ENCODE measurements around the gene USF3. TPM values are rescaled to one million over a fixed set of nuclear protein-coding genes. Genes with fewer than 3 reads are reported as not detected.

Gene USF3
- 10 to 100 TPM; 16.8 to 18.2 TPM for total RNA-seq

GRCh38 chr3:113695786-113696645 lies at the start of gene USF3:
Gene USF3 (minus strand): TSS chr3:113696642. CDS start chr3:113674878, 21,764 bp downstream.
- peak within 1 kb of the TSS; percentile 99 for H3K27ac Mint-ChIP-seq
- H3K36me3 Mint-ChIP-seq (ENCODE audit: insufficient read depth in 2 of 2) = peaks cover 0 to 2% of the 10 kb centered on the region in 2 donors
- H3K4me1 Mint-ChIP-seq (ENCODE audit: low read depth) = peaks cover 25% of the 10 kb centered on the region
- H3K9me3 Mint-ChIP-seq = no peaks in the 10 kb centered on the region
- H3K4me3 Mint-ChIP-seq = peak within 1 kb of the TSS; percentile 94 to 100
- H3K27me3 Mint-ChIP-seq (ENCODE audit: low read depth) = no peaks in the 10 kb centered on the region
- DNase-seq = peak; percentile 86 to 89
- peak; percentile 78 for ATAC-seq (replicated peaks in 1 of 2)

GRCh38 chr3:113745756-113746547 lies 49.5 kb upstream of the USF3 start, which contains the start of gene NAA50:
Gene NAA50 (minus strand): TSS chr3:113746249. CDS start chr3:113745949, 300 bp downstream.
- peak within 1 kb of the TSS; percentile 95 to 98 for H3K4me3 Mint-ChIP-seq
- H3K4me1 Mint-ChIP-seq (ENCODE audit: low read depth) = peaks cover 71% of the 10 kb centered on the region
- H3K36me3 Mint-ChIP-seq (ENCODE audit: insufficient read depth in 2 of 2) = peaks cover 9 to 16% of the 10 kb centered on the region in 2 donors
- ATAC-seq (replicated peaks in 1 of 2) (peak; percentile 74 to 76), DNase-seq (peak; percentile 91 to 94)
- no peaks in the 10 kb centered on the region for H3K27me3 Mint-ChIP-seq (ENCODE audit: low read depth)
- peak within 1 kb of the TSS; percentile 100 for H3K27ac Mint-ChIP-seq
- no peaks in the 10 kb centered on the region for H3K9me3 Mint-ChIP-seq

GRCh38 chr3:113744941-113745755 lies 48.7 kb upstream of the USF3 start:
- ATAC-seq (replicated peaks in 1 of 2) = peak; percentile 70 to 72
- H3K9me3 Mint-ChIP-seq = no peaks in the 10 kb centered on the region

GRCh38 chr3:113743006-113743630 lies 46.7 kb upstream of the USF3 start:
- Mint-ChIP-seq H3K4me3 (peak overlapping the region; percentile 95 to 98), H3K36me3 (ENCODE audit: insufficient read depth in 2 of 2) (peaks cover 9 to 19% of the 10 kb centered on the region in 2 donors), H3K27me3 (ENCODE audit: low read depth) (no peaks in the 10 kb centered on the region), H3K27ac (peak overlapping the region; percentile 100), H3K4me1 (ENCODE audit: low read depth) (peaks cover 68% of the 10 kb centered on the region), H3K9me3 (no peaks in the 10 kb centered on the region)
- ATAC-seq (replicated peaks in 1 of 2) = no peak
- DNase-seq = no peak

More at GRCh38 chr3:113744941-113745755, 48.7 kb upstream of the USF3 start:
- H3K27ac Mint-ChIP-seq = peak overlapping the region; percentile 100
- peak overlapping the region; percentile 95 to 98 for H3K4me3 Mint-ChIP-seq
- H3K27me3 Mint-ChIP-seq (ENCODE audit: low read depth) = no peaks in the 10 kb centered on the region
- peaks cover 76% of the 10 kb centered on the region for H3K4me1 Mint-ChIP-seq (ENCODE audit: low read depth)
- DNase-seq = peak; percentile 79 to 86
- peaks cover 9 to 18% of the 10 kb centered on the region in 2 donors for H3K36me3 Mint-ChIP-seq (ENCODE audit: insufficient read depth in 2 of 2)

GRCh38 chr3:113741620-113742019 lies 45.2 kb upstream of the USF3 start:
- no peaks in the 10 kb centered on the region for H3K27me3 Mint-ChIP-seq (ENCODE audit: low read depth)
- peak overlapping the region; percentile 38 to 98 for H3K4me3 Mint-ChIP-seq
- DNase-seq = no peak

GRCh38 chr3:113741086-113741485 lies 44.6 kb upstream of the USF3 start:
- Mint-ChIP-seq H3K4me3 (peak overlapping the region; percentile 25 to 73), H3K4me1 (ENCODE audit: low read depth) (peaks cover 79% of the 10 kb centered on the region)
- no peak for ATAC-seq (replicated peaks in 1 of 2)

More at GRCh38 chr3:113741620-113742019, 45.2 kb upstream of the USF3 start:
- H3K9me3 Mint-ChIP-seq = no peaks in the 10 kb centered on the region
- H3K36me3 Mint-ChIP-seq (ENCODE audit: insufficient read depth in 2 of 2) = peaks cover 9 to 19% of the 10 kb centered on the region in 2 donors
- peak overlapping the region; percentile 81 for H3K27ac Mint-ChIP-seq
- peaks cover 74% of the 10 kb centered on the region for H3K4me1 Mint-ChIP-seq (ENCODE audit: low read depth)
- no peak for ATAC-seq (replicated peaks in 1 of 2)

GRCh38 chr3:113736548-113737089 lies 40.2 kb upstream of the USF3 start:
- Mint-ChIP-seq H3K36me3 (ENCODE audit: insufficient read depth in 2 of 2) (peaks cover 0 to 10% of the 10 kb centered on the region in 2 donors), H3K4me1 (ENCODE audit: low read depth) (peaks cover 62% of the 10 kb centered on the region), H3K27ac (peak overlapping the region; percentile 70), H3K4me3 (peak overlapping the region in 1 of 2 donors; percentile 44), H3K27me3 (ENCODE audit: low read depth) (no peaks in the 10 kb centered on the region), H3K9me3 (no peaks in the 10 kb centered on the region)
- DNase-seq (peak; percentile 14 to 35), ATAC-seq (replicated peaks in 1 of 2) (peak; percentile 82)

More at GRCh38 chr3:113741086-113741485, 44.6 kb upstream of the USF3 start:
- Mint-ChIP-seq H3K27me3 (ENCODE audit: low read depth) (no peaks in the 10 kb centered on the region), H3K27ac (peak overlapping the region; percentile 79), H3K36me3 (ENCODE audit: insufficient read depth in 2 of 2) (peaks cover 7 to 17% of the 10 kb centered on the region in 2 donors), H3K9me3 (no peaks in the 10 kb centered on the region)
- no peak for DNase-seq

- H3K36me3 Mint-ChIP-seq (ENCODE audit: insufficient read depth in 2 of 2) = peaks cover 0 to 7% of the 10 kb centered on the region in 2 donors
- DNase-seq (no peak), ATAC-seq (replicated peaks in 1 of 2) (no peak)
- no peak overlapping the region for H3K4me3 Mint-ChIP-seq
- no peaks in the 10 kb centered on the region for H3K27me3 Mint-ChIP-seq (ENCODE audit: low read depth)
- no peaks in the 10 kb centered on the region for H3K9me3 Mint-ChIP-seq
- H3K27ac Mint-ChIP-seq = no peak overlapping the region
- H3K4me1 Mint-ChIP-seq (ENCODE audit: low read depth) = peaks cover 22% of the 10 kb centered on the region
Measured at GRCh38 chr3:113731694-113732093, 35.3 kb upstream of the USF3 start.

- Mint-ChIP-seq H3K9me3 (no peaks in the 10 kb centered on the region), H3K27me3 (ENCODE audit: low read depth) (no peaks in the 10 kb centered on the region), H3K36me3 (ENCODE audit: insufficient read depth in 2 of 2) (peaks cover 0 to 7% of the 10 kb centered on the region in 2 donors), H3K27ac (no peak overlapping the region), H3K4me3 (no peak overlapping the region), H3K4me1 (ENCODE audit: low read depth) (peaks cover 17% of the 10 kb centered on the region)
- DNase-seq = no peak
- ATAC-seq (replicated peaks in 1 of 2) = no peak
Measured at GRCh38 chr3:113730550-113730949, 34.1 kb upstream of the USF3 start.

- Mint-ChIP-seq H3K27me3 (ENCODE audit: low read depth) (no peaks in the 10 kb centered on the region), H3K9me3 (no peaks in the 10 kb centered on the region), H3K36me3 (ENCODE audit: insufficient read depth in 2 of 2) (peaks cover 0 to 7% of the 10 kb centered on the region in 2 donors), H3K4me3 (no peak overlapping the region), H3K4me1 (ENCODE audit: low read depth) (peaks cover 5% of the 10 kb centered on the region), H3K27ac (no peak overlapping the region)
- no peak for DNase-seq
- no peak for ATAC-seq (replicated peaks in 1 of 2)
Measured at GRCh38 chr3:113728661-113729060, 32.2 kb upstream of the USF3 start.

GRCh38 chr3:113721636-113722035 lies 25.2 kb upstream of the USF3 start:
- H3K4me3 Mint-ChIP-seq = no peak overlapping the region
- H3K4me1 Mint-ChIP-seq (ENCODE audit: low read depth) = peaks cover 16% of the 10 kb centered on the region
- no peaks in the 10 kb centered on the region for H3K27me3 Mint-ChIP-seq (ENCODE audit: low read depth)
- DNase-seq (no peak), ATAC-seq (replicated peaks in 1 of 2) (no peak)
- H3K36me3 Mint-ChIP-seq (ENCODE audit: insufficient read depth in 2 of 2) = peaks cover 0 to 18% of the 10 kb centered on the region in 2 donors
- no peaks in the 10 kb centered on the region for H3K9me3 Mint-ChIP-seq
- H3K27ac Mint-ChIP-seq = peak overlapping the region; percentile 38

GRCh38 chr3:113719758-113720157 lies 23.3 kb upstream of the USF3 start:
- DNase-seq (no peak), ATAC-seq (replicated peaks in 1 of 2) (no peak)
- H3K4me1 Mint-ChIP-seq (ENCODE audit: low read depth) = peaks cover 16% of the 10 kb centered on the region
- H3K27ac Mint-ChIP-seq = peak overlapping the region; percentile 64
- no peaks in the 10 kb centered on the region for H3K27me3 Mint-ChIP-seq (ENCODE audit: low read depth)
- H3K9me3 Mint-ChIP-seq = no peaks in the 10 kb centered on the region
- H3K36me3 Mint-ChIP-seq (ENCODE audit: insufficient read depth in 2 of 2) = peaks cover 0 to 18% of the 10 kb centered on the region in 2 donors
- no peak overlapping the region for H3K4me3 Mint-ChIP-seq

All from activated T-cell treated with anti-CD3 and anti-CD28 coated beads, Interleukin-2, amount 50 U/mL, for 72 hours (primary cell).